Pancreas (tissue), 10 donors: ENCODE measurements around the gene MLLT10. TPM values are rescaled to one million over a fixed set of nuclear protein-coding genes. Genes with fewer than 3 reads are reported as not detected.

Source experiments
- ATAC-seq, 4 donors: fragments of 200-7000 bp; cut with Tn5 transposase; one replicate each; pipeline versions ENCODE4 v1.8.0 to v1.9.1; 2020; ENCODE audit warnings: mild to moderate bottlenecking in 4 of 4, moderate library complexity in 4 of 4
- DNase-seq, 6 donors: peaks; one replicate each; pipeline ENCODE4 v3.0.0-alpha.2; 2020
- FAIRE-seq: peaks from 2 replicates; lab custom pipeline; 2012; peaks lifted over from hg19 to GRCh38; lab: Jason Lieb, UNC
- H3K27ac ChIP-seq, 4 donors: fragments of 200-600 bp; sonication (generic); 1 replicate in 3 of 4; 2 replicates in 1 of 4; pipeline versions ENCODE4 v1.5.0 to v1.8.0; 2020
- H3K27me3 ChIP-seq, 4 donors: fragments of 200-600 bp; one replicate each; pipeline ENCODE4 v1.8.0; 2021
- H3K36me3 ChIP-seq, 3 donors: fragments of 200-600 bp; sonication (generic) in 1 of 3; one replicate each; pipeline versions ENCODE4 v1.5.0 to v1.8.0; 2020 to 2021
- H3K4me1 ChIP-seq, 3 donors: fragments of 200-600 bp; one replicate each; pipeline ENCODE4 v1.8.0; 2021
- H3K4me3 ChIP-seq, 4 donors: fragments of 200-600 bp; sonication (generic) in 2 of 4; one replicate each; pipeline versions ENCODE4 v1.5.0 to v1.8.0; 2020 to 2021
- H3K9me3 ChIP-seq, 4 donors: fragments of 200-600 bp; one replicate each; pipeline ENCODE4 v1.8.0; 2021
- CTCF ChIP-seq, 4 donors: fragments of 200-600 bp; sonication (generic) in 3 of 4; IDR thresholded peaks; one replicate each; pipeline versions ENCODE4 v1.5.0 to v1.8.0; 2021; ENCODE audit warnings: antibody characterized with exemption in 4 of 4
- WGBS, 2 donors: extraction: QIAGEN DNeasy Blood & Tissue Kit; methylation state at CpG; one replicate each; pipeline ENCODE4 v1.1.7; 2013; 5-methylcytosine and 5-hydroxymethylcytosine counted together
- intact Hi-C, 3 donors: fragments of 100-400 bp; cut with DNase I; formaldehyde crosslinking; loops; one replicate each; pipeline versions ENCODE4 v1.11.1 to v1.14.2; 2022
- polyA plus RNA-seq, 2 donors: library from polyadenylated mRNA; stranded (reverse); fragments of 200-250 nt; gene quantifications; one replicate each; pipeline ENCODE4 v1.2.3, GENCODE V29; 2013
- total RNA-seq, 6 donors: library from RNA; stranded (reverse); fragmentation: NEBNext Ultra II Directional in 4 of 6; extraction: Animal tissue kit (Norgen Biotek cat#: 25700) in 4 of 6; gene quantifications; one replicate each; pipeline versions ENCODE4 v1.2.1 to v1.2.4, GENCODE V29; 2021 to 2023
- donor health status: healthy with polysubstance abuse.
- donor health status: DM: no; HTN: no; CAD: no; lungs with moderate emphysema.
- donor health status: DM: no; HTN: no; CAD: no.
- donor health status: control.
- donor health status: control.
- donor health status: Bipolar disorder and iron deficiency.
- donor health status: DM: yes; HTN: yes; CAD: no.
- donor health status: DM: no; HTN: no; CAD: no.
- donor health status: DM: no; HTN: no; CAD: no.
- donor health status: DM: yes; HTN: yes; CAD: no.

Gene MLLT10
- total and polyA plus RNA-seq, 8 donors, result 10.7 to 25.1 (median 15.0) TPM

GRCh38 chr10:21520949-21521348 lies 13.1 kb upstream of the MLLT10 start:
- WGBS, 2 donors, result 57 to 64% methylated on average over 8 of the region's 8 CpGs
- Histone ChIP-seq H3K9me3 (no peaks in the 10 kb centered on the region), H3K4me3 (no peak overlapping the region), H3K27me3 (no peaks in the 10 kb centered on the region), H3K27ac (no peak overlapping the region), H3K4me1 (peaks cover 0 to 7% (median 0%) of the 10 kb centered on the region in 3 donors), H3K36me3 (no peaks in the 10 kb centered on the region)
- no peak for DNase-seq
- TF ChIP-seq CTCF (IDR thresholded peaks at IDR 0.05), result no peak
- ATAC-seq, result no peak
- no peak for FAIRE-seq
- intact Hi-C loops, result no loop called here

- H3K27me3 ChIP-seq, result no peaks in the 10 kb centered on the region
- intact Hi-C loops, result no loop called here
- no peak for FAIRE-seq
- DNase-seq, result no peak
- H3K36me3 ChIP-seq, result no peaks in the 10 kb centered on the region
- no peak for ATAC-seq
- TF ChIP-seq CTCF (IDR thresholded peaks at IDR 0.05), result no peak
- H3K9me3 ChIP-seq, result no peaks in the 10 kb centered on the region
- H3K4me1 ChIP-seq, result peaks cover 0 to 4% (median 0%) of the 10 kb centered on the region in 3 donors
- H3K27ac ChIP-seq, result no peak overlapping the region
- WGBS, 2 donors, result 86 to 91% methylated on average over 4 of the region's 4 CpGs
- no peak overlapping the region for H3K4me3 ChIP-seq
These were observed 12.1 kb upstream of the MLLT10 start for GRCh38 chr10:21521751-21522533.

DNA sequence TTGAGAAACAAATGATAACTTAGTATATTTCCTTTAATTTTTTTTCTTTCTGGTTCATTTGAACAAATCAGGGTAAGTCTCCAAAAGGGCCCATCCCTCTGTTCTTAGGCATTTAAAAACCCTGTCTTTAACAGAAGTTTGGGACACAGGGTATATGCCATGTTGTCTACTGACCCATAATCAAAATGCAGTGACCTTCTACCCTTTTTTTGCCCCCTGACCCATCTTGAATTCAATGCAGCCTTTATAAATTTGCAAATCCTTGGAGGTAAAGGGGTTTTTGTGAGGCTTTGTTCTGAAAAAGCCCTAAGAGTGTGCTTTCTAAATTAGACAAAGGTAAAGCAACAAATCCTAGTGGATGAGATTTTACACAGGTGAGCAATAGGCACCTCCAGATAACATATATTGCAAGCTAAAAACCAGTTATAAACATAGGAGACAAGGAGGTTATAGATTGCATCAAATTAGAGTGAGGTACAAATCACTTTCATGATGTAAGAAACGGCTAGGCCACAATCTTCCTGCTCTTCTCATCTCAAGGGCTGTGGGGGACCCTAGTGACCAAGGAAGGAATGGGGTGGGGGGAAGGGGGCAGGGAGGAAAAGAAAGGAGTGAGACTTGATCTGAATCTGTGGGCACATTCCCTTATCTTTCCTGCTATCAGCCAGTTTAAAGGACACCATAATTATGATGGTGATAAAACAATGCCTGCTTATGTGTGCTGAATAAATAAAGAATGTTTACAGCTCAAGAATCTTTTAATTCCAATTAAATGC lies 11.2 kb upstream of the MLLT10 start:
- WGBS, 2 donors, result 78 to 92% methylated on average over 1 of the region's 1 CpG
- no peak for DNase-seq
- Histone ChIP-seq H3K27ac (no peak overlapping the region), H3K36me3 (no peaks in the 10 kb centered on the region), H3K4me1 (peaks cover 0 to 4% (median 0%) of the 10 kb centered on the region in 3 donors), H3K9me3 (no peaks in the 10 kb centered on the region), H3K27me3 (no peaks in the 10 kb centered on the region), H3K4me3 (no peak overlapping the region)
- TF ChIP-seq CTCF (IDR thresholded peaks at IDR 0.05), result no peak
- ATAC-seq, result no peak
- no peak for FAIRE-seq
- intact Hi-C loops, result no loop called here

- DNase-seq (no peak), ATAC-seq (no peak), FAIRE-seq (no peak)
- Histone ChIP-seq H3K36me3 (no peaks in the 10 kb centered on the region), H3K4me3 (no peak overlapping the region), H3K27me3 (no peaks in the 10 kb centered on the region), H3K9me3 (no peaks in the 10 kb centered on the region), H3K27ac (no peak overlapping the region), H3K4me1 (peaks cover 0 to 4% (median 0%) of the 10 kb centered on the region in 3 donors)
- WGBS, 2 donors, result 47 to 58% methylated on average over 3 of the region's 3 CpGs
- TF ChIP-seq CTCF (IDR thresholded peaks at IDR 0.05), result no peak
- intact Hi-C loops, result no loop called here
These were observed 10.4 kb upstream of the MLLT10 start for GRCh38 chr10:21523557-21524008.
